Esophagus mucosa (tissue), 1 donor: ENCODE results near the gene NUP93. TPM values are rescaled to one million over a fixed set of nuclear protein-coding genes. Genes with fewer than 3 reads are reported as not detected.

Experiments
- ATAC-seq: fragments of 200-7000 bp; cut with Tn5 transposase; one replicate; pipeline ENCODE4 v1.9.1; 2020
- total RNA-seq: library from RNA; stranded (reverse); gene quantifications from one replicate; pipeline ENCODE4 v1.2.4, GENCODE V29; 2023
- donor health status: DM: yes; HTN: yes; CAD: no.

Gene NUP93
- total RNA-seq, 1 donor from 2014 or later = 52.3 TPM

DNA sequence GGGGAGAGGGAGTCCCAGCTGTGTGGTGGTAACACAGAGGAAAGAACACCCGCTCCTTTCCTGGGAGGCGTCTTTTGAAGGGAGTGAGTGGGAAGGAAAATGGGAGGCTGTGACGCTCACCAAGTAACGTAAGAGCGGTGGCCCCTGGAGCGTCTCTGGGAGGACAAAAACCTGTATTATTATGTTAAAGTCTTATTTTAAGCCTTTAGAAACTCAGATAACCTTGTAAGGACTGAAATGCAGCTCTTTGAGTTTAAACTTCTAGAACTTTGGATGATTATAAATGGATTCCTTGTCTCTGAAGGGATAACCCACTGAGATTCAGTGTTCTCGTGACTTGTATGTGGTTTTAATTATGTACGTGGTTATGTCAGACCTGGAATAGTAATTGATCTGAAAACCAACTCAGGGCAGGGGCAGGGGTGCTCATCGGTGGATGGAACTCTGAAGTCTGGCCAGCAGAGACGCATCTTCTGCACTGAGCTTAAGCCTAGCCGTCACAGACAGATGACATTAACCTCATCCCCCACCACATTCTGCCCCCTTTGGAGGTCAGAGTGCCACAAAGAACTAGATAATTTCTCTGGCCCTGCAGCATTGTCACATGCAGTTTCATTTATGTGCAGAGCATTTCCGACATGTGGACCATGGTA lies 93.3 kb downstream of the NUP93 start:
- ATAC-seq = no peak

DNA sequence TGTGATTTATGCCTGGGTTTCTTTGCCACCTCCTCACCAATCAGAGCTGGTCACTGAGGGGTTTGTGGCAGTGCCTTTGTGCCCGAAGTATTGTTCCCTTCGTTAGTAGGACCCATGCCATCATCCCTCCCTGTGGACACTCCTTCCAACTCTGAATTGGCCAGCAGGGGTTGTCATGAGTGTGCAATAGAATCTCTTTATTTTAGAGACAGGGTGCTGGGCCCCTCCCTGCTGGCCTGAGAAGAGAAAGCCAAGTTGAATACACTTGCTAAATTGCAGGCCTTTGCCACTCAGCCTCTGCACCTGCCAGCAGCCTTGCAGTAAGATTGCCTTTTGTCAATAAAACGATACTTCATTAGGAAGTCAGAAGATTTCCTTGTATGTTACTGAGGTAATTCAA lies 94.4 kb downstream of the NUP93 start:
- no peak for ATAC-seq

DNA sequence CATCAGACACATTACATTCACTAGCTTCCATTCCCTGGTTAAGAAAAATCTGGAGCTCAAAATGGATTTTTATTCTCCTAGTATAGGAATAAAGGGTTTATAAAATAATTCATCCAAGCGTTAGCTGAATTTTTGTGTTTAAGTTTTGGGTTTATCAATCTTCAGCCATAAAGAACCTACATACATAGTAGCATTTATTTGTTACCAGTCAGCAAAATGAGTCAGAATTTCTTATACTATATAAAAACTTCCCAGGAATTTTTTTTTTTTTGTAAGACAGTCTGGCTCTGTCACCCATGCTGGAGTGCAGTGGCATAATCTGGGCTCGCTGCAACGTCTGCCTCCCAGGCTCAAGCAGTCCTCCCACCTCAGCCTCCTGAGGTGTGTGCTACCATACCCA lies 94.9 kb downstream of the NUP93 start:
- ATAC-seq = no peak

DNA sequence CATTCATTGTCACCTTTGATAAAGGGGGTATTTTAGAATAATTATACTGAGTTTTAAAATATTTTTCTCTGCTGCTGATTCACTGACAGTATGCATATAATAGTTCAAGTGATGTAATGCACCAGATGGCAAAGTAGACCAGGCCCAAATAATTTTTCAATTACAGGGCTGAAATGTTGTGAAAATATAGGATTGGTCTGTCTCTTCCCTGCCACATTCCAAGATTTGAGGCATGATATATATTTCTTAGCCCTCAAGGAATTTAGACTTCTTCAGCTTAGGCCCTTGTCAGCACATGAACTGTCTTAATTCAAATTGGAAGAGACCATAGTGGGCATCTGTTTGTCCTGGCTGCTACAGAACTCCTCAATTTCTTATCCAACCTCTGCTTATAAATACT lies 95.9 kb downstream of the NUP93 start:
- ATAC-seq = no peak

DNA sequence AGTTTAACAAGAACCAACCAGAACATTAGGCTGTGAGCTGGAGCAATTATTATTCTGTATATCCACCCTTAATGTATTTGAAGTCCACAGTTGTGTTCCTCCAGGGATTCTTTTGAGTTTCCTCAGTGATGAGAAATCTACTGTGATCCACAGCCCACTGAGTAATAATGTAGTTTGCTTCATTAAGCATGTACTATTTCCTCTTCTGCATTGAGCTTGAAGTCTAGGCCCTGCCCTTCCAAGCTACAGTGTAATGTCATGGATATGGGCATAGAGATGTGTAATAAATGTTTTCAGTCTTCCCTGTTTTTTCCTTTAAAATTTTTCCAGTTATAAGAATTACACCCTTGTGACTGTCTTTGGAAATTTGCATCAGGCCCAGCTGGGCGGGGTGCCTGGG lies 98.7 kb downstream of the NUP93 start:
- ATAC-seq = peak; percentile 38

DNA sequence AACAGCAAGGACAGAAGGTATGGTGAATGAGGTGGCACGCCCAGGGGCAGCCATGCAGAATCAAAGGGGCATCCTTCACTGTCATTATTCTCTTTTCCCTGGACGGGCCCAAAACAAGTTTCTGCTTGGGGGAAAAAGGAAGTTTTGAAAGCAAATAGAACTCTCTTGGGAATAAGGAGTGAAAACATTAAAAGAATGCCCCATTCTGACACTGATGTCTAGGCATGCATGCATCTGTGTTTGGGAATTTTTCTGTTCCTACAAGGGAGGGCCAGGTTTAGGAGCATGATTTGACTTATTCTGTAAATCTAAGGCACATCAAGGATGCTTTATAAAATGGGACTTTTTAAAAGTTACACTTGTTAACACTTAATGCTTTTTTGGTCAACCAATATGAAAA lies 100.7 kb downstream of the NUP93 start:
- no peak for ATAC-seq

DNA sequence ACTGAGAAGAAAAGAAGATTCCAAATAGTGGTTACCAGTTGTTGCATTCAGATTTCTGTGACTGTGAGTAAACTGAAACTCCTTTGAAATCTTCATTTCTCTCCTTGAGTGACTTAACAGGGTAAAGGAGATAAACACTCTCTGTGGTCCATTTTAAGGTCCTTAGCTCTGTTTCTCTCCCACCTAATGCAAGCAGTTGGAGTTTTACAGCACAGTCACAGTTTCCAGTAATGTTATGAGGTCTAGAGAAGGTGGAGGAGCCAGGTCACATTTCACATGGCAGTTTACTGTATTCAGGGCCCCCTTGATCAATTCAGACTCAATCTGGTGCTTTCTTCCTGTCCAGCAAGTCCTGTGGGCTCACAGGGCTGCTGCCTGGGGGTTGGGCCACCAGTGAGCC lies 102.8 kb downstream of the NUP93 start:
- no peak for ATAC-seq

DNA sequence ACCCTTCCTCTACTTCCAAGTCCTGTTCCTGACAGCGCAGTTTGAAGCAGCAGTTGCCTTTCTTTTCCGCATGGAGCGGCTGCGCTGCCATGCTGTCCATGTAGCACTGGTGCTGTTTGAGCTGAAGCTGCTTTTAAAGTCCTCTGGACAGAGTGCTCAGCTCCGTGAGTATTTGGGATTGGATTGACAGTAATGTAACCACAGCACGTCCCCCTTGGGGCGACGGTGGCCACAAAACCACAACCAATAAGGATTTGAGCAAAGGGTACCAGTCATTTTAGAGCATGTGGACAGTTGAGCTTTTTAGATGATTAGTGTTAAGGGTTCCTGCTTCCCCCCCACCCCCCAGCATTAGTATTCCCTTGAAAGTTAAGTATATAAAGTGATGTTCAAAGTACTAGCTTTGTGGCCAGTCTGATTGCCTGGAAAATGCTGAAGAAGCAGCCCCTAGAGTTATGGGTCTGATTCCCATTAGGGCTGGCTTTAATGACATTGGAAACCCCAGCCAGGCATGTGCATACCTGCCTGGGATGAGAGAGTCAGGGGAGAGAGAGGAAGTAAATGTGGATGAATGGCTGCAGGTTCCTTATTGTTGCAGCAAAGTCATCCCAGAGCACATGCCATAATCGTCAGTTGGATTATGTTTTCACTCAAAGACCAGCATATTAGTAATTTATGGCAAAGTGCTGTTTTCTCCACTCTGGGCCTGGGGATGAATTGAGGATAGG lies 103.5 kb downstream of the NUP93 start:
- no peak for ATAC-seq

DNA sequence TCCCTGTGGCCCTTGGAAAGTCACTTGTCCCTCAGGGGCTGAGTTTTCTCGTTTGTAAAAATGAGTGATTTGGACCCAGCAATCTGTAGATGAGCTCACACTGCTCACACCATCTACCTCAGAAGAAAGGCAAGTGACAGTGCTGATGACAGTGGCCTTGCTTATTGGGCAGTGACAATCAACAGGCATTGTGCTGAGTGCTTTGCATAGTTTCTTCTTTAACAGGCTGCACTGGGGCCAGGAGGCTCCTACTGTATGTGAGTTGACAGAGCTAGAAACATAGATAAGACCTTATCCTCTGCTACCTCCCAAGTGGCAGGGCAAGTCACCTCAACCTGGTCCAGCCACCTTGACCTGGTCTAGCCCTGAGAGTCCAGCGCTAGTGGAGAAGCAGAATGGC lies 105.4 kb downstream of the NUP93 start:
- no peak for ATAC-seq

DNA sequence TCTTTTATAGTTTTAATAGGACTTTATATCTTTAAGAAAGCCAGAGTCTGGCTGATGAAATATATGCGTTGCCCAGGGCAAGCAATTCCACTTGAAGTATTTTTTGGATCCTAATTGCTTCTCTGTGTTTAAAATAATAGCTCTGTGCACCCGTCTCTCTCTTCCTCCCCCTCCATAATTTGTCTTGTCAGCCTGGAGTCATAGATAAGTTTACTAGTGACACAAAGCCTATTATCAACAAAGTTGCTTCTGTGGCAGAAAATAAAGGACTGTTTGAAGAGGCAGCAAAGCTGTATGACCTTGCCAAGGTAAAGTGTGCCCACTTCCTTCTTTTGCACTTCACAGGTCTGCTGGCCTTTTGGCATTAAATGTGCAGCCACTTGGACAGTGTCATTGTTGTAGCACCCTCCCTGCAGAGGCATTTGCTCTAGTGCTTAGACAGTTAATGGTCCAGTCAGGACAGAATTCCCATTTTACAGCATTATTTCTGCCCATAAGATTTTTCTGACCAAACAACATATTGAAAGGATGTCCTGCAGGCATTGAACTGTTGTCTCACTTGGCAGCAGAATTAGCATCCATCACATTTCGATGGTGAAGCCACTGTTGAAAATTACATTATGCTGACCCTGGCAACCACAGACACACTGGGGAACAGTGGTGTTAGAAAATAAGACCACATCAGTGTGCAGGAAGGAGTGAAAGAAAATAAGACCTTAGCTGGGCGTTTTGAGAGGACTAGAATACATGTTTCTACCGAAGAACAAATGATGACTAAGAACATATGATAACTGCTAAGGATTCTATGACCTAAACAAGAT lies 106.7 kb downstream of the NUP93 start:
- no peak for ATAC-seq

DNA sequence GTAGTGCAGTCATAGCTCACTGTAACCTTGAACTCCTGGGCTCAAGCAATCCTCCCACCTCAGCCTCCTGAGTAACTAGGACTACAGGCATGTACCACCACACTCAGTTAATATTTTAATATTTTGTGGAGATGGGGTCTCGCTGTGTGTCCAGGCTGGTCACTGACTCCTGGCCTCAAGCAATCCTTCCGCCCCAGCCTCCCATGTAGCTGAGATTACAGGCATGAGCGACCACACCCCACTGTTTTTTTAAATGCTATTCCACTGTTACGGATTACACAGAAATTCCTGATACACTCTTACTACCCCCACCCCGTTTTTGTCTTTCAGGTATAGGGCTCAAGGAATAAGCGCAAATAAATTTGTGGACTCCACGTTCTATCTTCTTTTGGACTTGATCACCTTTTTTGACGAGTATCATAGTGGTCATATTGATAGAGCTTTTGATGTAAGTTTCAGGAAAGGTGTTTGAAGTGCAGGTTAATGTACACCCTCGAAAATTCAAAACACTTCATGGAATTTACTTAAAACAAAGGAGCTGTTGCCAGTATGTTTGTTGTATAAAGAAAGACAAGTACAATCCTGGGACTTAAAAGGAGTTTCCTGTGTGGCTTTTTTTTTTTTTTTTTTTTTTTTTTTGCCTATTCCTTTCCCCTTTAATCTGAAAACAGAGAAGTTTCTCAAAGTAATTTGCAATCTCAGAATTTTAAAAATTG lies 108.9 kb downstream of the NUP93 start:
- ATAC-seq = no peak

DNA sequence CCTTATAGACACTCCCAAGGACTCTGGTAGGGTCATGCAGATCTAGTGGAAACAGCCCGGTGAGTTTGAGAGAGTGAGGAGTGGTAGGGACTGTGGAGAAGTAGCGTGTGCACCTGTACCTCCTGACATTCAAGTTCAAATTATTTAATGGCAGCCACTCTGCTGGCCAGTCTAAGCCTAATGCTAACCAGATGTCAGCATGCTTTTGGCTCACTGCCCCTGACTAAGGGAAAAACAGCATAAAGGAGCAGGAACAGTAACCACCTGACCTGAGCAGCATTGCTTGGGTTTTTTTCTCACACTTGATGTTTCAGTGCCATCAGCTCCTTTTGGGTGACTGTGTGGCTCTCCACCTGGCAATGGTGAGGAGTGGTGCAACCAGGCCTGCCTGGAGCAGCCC lies 111.3 kb downstream of the NUP93 start:
- ATAC-seq = no peak

DNA sequence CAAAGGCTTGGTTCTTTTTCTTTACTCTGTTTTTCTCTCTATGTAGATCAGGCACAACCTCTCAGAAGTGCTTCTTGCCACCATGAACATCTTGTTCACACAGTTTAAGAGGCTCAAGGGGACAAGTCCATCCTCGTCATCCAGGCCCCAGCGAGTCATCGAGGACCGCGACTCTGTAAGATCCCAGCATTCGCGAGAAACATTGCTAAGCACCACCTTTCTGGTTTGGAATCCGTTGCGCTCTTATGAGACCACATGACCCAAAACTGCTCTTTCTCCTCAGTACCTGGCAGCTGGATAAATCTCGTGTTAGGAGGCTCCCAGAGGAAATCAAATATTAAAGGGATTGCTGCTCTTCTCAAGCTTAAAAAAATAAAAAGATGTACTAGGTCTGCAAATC lies 111.7 kb downstream of the NUP93 start:
- ATAC-seq = no peak

DNA sequence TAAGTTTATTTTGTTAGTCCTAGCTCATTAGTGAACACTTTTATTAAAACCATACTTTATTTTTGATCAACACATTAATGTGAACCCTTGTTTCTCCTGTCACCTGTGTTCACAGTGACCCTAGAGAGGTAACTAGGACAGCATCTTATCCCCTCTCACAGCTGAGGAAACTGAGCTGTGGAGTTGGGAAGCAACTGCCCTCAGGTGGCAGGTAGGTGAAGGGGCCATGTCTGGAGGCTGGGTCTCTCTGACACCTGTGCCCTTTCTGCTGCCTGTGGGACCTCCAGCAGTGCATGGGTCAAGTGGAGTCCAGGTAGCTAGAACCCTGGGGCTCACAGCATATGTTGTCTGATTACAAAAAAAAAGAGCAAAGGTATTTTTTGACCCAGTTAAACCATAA lies 112.2 kb downstream of the NUP93 start:
- ATAC-seq = no peak

DNA sequence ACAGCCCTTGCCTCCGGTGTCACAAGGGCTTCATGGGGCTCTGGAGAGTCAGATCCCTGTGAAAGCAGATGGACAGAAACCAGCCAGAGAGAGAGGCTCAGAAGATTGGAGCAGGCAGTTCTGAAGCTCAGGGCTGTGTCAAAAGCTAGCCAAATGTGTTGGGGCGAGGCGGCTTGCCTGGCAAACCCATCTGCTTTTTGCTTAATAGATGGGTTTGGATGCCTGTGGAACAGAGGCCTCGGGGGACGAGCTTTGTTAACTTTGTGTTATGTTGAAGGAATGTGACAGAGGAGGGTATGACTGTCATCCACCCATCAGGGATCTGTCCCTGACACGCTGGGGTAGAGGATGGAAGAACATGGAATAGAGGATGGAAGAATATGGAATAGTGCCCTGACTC lies 114.1 kb downstream of the NUP93 start:
- no peak for ATAC-seq

DNA sequence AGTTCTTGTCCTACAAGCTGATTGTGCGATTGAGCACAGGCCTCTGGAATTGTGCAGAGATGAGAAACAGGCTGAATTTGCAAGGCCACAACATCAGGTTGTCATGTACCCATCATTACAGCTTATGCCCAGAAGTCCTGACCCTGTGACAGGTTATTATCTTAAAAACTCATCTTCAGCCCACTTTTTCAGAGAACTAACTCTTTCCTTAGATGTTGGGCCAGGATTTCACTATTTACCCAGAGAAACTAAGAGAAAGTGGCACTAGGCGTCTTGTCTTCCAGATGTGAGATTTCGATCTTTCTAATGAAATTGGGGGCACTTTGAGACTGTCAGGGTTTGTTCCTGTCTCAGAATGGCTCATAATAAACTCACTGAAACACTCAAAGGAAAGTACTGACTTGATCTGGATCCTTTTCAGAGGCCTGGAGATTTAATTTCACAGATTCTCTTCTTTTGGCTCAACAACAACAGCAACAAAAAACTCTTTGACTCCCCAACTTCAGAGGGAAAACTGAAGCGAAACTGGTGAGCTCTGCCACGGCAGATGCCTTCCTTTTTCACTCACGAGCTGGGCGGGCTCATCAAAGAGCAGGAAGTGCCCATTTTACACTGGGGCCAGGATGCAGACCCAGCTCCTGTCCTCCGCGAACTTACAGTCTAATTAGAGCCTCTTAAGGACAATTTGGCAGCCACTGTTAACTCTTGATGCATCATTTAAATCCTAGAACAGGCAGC lies 117.4 kb downstream of the NUP93 start:
- ATAC-seq = no peak

DNA sequence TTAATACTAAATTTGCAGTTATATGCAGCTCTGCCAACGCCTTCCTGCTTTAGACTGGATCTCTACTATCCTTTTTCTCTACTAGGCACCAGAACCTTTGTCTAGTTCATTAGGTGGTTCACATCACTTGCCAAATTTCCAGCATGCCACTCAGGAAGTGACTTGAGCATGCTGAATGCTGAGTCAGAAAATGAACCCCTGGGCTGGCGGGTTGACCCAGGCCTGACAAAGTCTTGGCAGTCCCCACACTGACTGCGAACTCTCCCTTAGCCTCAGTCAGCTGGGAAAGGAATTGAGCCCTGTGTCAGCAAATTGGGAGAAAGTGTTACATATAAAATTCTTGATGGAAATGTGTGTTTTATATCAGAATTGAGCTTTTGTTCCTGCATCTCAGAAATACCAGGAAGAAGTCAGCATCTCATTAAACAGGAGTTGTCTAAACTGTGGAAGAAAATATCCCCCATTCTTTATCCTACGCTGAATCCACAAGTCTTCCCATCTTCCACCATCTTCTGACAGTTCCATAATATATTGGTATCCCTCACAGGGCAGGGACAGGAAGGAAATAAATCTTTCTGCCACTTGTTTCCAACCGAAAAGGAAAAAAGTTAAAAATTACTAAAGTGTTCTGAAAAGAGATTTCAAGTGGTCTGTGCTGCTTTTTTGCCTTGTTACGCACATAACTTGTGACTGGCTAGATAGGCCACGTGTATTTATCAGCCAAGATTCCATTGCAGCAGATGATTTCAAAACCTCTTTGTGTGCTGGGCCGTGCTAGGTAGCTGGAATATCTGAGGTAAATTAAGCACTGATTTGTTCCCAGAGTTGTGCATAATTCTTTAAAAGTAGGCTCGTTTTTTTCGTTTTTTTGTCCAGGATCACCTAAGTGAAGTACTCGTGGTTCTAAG lies 118.4 kb downstream of the NUP93 start:
- peak; percentile 19 for ATAC-seq

DNA sequence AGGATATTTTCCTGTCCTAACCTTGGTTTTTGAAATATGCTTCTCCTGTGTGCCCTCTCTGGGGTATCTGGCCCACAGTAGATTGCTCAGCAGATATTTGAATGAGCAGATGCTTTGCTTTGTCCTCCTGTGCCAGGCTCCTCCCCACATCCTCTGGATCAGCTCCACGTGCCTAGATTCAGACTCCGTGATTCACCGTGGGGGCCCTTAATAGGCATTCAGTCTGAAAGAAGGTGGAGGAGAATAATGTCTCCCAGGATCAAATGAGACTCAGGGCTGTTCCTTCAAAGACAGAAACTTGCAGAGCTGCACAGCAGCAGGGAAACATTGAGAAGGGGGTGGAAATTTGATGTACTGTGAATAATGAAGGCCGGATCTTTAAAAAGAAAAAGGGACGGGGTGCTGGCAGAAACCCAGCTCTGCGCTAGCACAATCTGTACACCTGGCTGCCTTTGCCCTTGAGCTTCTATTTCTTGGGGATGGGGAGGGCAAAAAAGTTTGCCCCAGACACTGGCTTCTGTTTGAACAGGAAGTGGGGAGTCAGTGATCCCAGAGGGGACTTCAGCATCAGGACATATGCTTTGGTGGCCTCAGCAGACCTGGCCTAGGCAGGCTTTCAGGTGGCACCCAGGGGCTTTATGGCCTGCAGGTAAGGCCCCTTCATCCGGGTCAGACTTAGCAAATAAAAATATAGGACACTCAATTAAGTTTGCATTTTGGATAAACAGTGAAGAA lies 119.2 kb downstream of the NUP93 start:
- peak; percentile 34 for ATAC-seq

DNA sequence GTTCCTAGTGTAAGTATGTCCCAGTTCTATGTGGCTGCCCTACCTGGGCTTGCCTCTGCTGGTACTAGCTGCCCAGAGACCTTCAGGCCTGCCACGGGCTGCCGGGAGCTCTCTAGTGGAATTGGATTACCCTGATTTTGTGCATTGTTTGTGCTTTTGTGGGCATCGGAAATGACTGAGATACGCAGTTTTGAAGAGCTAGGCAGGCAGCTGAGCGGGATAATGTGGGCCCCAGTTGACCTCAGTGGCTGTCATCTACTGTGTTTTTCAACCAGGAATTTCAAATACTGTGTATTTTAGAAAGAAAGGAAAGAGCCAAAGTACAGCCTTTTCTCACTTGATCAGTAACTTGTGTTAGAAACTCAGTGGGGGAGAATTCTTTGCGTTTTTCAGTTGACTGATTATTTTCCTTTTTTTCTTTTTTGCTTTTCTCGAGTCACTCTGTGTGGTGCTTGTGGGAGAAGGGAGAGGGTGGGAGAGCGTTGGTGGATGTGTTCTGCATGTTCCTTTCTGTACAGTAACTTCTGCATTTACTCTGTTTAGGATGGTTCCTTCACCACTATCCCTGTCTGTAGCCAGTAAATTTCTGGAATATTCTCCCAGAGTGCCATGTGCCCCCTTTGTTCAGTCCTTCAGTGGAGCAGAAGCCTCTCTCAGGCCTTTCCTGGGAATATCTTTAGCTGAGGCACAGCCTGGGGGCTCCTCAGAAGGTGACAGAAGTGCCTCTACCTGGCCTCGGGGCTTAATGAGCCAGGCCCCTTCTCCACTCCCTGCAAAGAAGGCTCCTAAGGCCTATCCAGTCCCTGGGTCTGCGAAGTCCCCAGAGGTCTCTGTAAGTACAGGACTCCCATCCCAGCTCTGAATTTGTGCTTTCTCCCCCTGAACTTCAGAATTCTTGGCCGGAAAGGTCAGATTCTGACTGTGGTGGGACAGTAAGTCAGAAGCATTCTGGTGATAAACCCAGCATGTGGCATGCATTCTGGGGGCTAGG lies 120.1 kb downstream of the NUP93 start:
- ATAC-seq = no peak
